ENCODE data around the gene PTPN6.
"Not testable (repeated sequence)": the region's sequence is repeated elsewhere in the genome, so short reads cannot be mapped to it uniquely, and the experiment has no call there.

The PTPN6 gene

GRCh38 chr12:6950811-6951540 is at the start of gene PTPN6:
Gene PTPN6 (plus strand): TSS chr12:6951356. CDS start chr12:6951513, 157 bp downstream.
- peak within 1 kb of the TSS; percentile 90 for H3K4me3 ChIP-seq (ENCODE audit: low read length)
- no peak for TF ChIP-seq ZNF274 (IDR thresholded peaks at IDR 0.05; ENCODE audit: low read depth, low read length)

- no peak for TF ChIP-seq ZNF274 (IDR thresholded peaks at IDR 0.05; ENCODE audit: low read depth, low read length)
- no peak overlapping the region for H3K4me3 ChIP-seq (ENCODE audit: low read length)
Measured at GRCh38 chr12:6902448-6902847, 48.7 kb upstream of the PTPN6 start.

- no peak overlapping the region for H3K4me3 ChIP-seq (ENCODE audit: low read length)
- TF ChIP-seq ZNF274 (IDR thresholded peaks at IDR 0.05; ENCODE audit: low read depth, low read length): no peak
Measured at GRCh38 chr12:6903722-6904121, 47.4 kb upstream of the PTPN6 start.

- peak within 1 kb of the TSS; percentile 71 for H3K4me3 ChIP-seq (ENCODE audit: low read length)
- no peak for TF ChIP-seq ZNF274 (IDR thresholded peaks at IDR 0.05; ENCODE audit: low read depth, low read length)
Measured at GRCh38 chr12:6904280-6905276, 46.6 kb upstream of the PTPN6 start, which contains the start of gene LRRC23. Gene LRRC23 (plus strand): TSS chr12:6904822. CDS start chr12:6905634, 812 bp downstream.

GRCh38 chr12:6905414-6906040 is 45.6 kb upstream of the PTPN6 start:
- peak overlapping the region; percentile 71; the same call in 1 of the 2 replicates for H3K4me3 ChIP-seq (ENCODE audit: low read length)
- TF ChIP-seq ZNF274 (IDR thresholded peaks at IDR 0.05; ENCODE audit: low read depth, low read length): no peak

- not testable (repeated sequence) for H3K4me3 ChIP-seq (ENCODE audit: low read length)
Measured at GRCh38 chr12:6908141-6908540, 43.0 kb upstream of the PTPN6 start.

GRCh38 chr12:6909421-6910145 is 41.6 kb upstream of the PTPN6 start:
- H3K4me3 ChIP-seq (ENCODE audit: low read length): no peak overlapping the region
- no peak for TF ChIP-seq ZNF274 (IDR thresholded peaks at IDR 0.05; ENCODE audit: low read depth, low read length)

GRCh38 chr12:6912164-6912935 is 38.8 kb upstream of the PTPN6 start:
- no peak for TF ChIP-seq ZNF274 (IDR thresholded peaks at IDR 0.05; ENCODE audit: low read depth, low read length)
- no peak overlapping the region for H3K4me3 ChIP-seq (ENCODE audit: low read length)

GRCh38 chr12:6914246-6914946 is 36.8 kb upstream of the PTPN6 start, which contains the start of gene ENO2:
Gene ENO2 (plus strand): TSS chr12:6914580. CDS start chr12:6915833, 1,253 bp downstream.
- TF ChIP-seq ZNF274 (IDR thresholded peaks at IDR 0.05; ENCODE audit: low read depth, low read length): no peak
- H3K4me3 ChIP-seq (ENCODE audit: low read length): peak within 1 kb of the TSS; percentile 69

GRCh38 chr12:6914947-6915788 is 36.0 kb upstream of the PTPN6 start:
- H3K4me3 ChIP-seq (ENCODE audit: low read length): peak overlapping the region; percentile 69
- TF ChIP-seq ZNF274 (IDR thresholded peaks at IDR 0.05; ENCODE audit: low read depth, low read length): no peak

- H3K4me3 ChIP-seq (ENCODE audit: low read length): no peak overlapping the region
- TF ChIP-seq ZNF274 (IDR thresholded peaks at IDR 0.05; ENCODE audit: low read depth, low read length): no peak
Measured at GRCh38 chr12:6915789-6916285, 35.3 kb upstream of the PTPN6 start.

Data from GM08714 (cell line).